GM18868 (cell line): ENCODE measurements around the gene ADARB1.

Experiments used
- ATAC-seq: cut with Tn5 transposase; IDR thresholded peaks from one replicate; pipeline ENCODE4 v1.9.1; 2021; ENCODE audit warnings: mild to moderate bottlenecking, moderate library complexity; ENCODE audit not compliant: unreplicated experiment

The ADARB1 gene

DNA sequence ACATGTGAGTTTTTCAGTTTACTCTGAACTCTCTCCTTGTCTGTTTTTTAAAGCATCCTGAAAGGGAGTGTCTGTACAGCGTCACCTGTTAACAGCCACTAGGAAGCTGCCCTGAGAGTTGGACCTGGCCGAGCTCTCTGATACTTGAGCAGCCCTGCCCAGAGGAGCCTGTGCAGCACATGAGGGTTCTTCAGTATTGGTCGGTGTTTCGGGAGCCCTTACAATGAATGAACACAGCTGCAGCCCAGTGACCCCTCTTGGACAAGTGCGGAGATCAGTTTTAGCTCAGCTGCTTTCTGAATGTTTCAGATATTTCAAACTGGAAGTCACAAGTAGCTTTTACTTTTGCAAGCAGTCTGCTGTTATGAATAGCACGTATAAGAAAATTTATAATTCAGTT is 39.2 kb downstream of the ADARB1 start:
- no peak for ATAC-seq

DNA sequence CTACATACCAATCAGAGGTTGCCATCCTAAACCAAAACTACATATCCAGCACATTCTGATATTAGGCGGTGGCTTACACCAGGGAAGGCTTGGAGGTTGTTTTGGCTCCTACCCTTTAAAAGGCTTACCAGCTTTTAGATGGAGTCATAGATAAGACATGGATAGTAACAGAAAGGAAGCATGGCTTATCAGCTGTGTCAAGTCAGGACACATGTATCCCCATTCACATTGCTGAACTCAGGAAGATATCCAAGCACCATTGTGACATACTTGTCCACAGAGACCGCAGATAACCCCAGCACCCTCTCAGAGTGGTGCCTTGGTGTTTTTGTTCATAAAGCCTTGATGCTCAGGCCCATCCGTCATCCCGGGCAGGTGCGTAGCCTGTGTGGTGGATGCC is 39.7 kb downstream of the ADARB1 start:
- ATAC-seq: no peak

DNA sequence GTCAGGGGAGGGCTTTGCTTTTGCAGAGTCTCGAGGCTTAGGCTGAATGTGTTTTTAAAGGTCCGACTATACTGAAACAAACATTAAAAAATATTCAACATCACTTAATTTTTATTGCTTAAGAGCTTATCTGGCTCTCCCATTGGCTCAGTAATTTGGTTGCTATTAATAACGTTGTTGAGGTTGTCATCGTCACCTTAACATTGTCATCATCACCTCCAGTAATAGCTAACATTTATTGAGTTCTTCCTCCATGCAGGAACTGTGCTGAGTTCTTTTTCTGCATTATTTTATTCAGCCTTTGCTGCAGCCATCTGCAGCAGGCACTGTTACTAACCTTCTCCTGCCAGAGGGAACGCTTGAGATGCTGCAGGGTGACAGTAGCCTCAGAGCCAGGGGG is 40.1 kb downstream of the ADARB1 start:
- no peak for ATAC-seq

DNA sequence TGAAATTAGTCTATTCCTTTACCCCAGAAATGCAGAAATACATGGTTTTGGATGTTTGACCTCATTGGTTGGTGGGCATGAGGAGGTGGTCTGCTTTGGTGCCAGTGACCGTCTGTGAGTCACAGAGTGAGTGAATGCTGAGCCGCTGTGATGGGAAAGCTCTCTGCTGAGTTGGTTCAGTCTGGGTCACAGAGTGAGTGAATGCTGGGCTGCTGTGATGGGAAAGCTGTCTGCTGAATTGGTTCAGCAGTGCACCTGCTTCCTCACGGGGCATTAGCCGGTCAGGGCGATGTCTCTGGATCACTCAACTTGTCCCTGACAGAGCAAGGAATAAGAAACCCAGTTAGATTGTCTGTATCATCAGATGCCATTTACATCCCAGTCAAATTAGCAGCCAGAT is 40.8 kb downstream of the ADARB1 start:
- no peak for ATAC-seq

DNA sequence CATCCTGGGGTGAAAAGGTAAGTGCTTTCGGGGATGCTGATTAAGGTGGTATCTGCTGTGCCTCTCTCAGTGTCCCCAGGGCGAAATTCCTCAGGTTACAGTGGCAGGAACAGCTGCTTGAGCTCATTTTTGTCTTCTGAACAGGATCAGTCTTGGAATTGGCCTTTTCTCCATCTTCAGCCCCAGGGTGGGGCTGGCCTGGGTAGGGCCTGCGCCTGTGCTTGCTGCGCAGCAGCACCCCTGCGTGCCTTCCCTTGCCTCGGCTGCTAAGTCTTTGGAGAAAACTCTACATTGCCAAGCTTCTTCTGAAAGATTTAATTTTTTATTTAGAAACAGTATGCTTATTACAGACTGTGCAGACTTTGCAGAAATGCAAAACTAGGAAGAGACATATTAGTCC is 41.7 kb downstream of the ADARB1 start:
- no peak for ATAC-seq

DNA sequence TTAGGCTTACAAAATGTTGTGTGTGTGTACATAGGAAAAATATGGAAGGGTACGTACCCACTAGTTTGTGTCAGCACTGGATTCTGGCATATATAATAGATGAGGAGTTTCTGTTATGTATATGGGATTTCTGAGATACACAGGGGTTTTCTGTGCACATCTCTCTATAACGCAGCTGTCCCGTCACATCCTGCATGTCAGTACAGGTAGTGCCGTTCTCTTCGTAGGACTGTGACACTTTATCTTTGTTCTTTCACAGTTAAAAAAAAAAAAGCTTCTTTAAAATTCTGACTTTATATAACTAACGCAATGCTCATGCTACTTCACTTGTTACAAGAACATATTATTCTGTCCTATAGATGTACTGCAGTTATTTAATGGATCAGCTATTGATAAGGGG is 42.9 kb downstream of the ADARB1 start:
- ATAC-seq: no peak

DNA sequence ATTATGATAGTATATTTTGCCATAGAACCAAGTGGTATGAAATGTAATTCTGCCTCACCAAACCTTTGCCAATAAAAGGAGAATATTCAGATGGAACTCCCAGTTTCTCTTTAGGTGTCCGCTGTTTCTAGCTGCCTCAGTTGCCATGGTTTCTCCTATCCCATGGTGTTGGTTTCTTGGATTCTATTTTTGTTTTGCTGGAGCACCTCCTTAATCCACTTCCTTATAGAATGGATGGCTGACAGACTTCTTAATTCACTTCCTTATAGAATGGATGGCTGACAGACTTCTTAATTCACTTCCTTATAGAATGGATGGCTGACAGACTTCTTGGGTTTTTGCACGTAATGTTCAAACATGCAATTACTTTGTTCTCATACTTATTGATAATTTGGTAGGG is 43.7 kb downstream of the ADARB1 start:
- ATAC-seq: no peak

DNA sequence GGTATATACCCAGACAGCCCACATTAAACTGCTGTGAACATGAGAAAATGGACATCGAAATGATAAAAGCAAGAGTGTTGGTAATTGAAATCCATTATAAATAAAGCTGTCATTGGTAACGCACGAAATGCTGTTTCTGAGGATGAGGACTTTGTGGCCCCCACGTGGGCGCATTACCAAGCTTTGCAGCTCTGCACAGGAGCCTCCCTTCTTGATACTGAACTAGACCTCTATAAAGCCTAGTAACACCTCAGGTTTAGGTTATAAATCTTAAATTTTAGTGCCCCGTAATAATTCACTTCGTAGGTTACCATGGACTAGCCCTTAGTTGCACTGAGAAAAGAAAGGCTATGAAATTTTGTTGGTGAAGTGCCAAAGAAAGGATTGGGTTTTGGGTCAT is 45.4 kb downstream of the ADARB1 start:
- no peak for ATAC-seq

DNA sequence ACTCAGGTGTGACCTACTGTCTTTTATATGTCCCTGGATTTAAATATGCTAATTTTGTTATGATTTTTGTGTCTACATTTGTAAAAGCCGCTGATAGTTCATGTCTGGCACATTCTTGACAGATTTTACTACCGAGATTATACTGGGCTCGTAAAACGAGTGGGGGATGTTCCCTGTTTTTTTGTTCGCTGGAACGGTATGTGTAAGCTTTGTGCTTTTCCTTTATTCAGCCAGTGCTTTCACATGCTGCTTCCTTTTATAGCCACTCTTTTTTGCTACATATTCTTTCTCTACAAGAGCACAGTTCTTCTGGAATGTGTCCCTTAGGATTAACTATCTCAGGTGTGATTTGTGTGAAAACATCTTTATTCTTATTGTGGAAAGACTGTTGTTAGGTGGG is 46.6 kb downstream of the ADARB1 start:
- ATAC-seq: no peak

DNA sequence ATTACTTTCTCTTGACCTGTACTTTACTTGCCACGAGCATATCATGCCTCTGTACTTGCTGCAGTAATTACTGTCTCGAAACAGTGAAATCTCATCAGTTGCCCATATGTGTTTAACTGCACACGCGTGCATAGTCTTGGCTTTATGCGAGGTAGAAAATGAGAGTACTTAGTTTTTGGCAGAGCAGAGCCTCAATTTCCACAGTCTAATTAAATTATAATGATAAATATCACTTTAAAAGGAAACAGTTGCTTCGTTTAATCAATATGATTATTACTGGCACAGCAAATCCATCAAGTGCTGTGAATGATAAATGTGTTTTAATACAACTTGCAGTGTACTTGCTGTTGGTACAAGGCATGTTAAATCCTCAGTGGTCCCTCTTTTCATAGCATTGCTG is 47.6 kb downstream of the ADARB1 start:
- no peak for ATAC-seq

DNA sequence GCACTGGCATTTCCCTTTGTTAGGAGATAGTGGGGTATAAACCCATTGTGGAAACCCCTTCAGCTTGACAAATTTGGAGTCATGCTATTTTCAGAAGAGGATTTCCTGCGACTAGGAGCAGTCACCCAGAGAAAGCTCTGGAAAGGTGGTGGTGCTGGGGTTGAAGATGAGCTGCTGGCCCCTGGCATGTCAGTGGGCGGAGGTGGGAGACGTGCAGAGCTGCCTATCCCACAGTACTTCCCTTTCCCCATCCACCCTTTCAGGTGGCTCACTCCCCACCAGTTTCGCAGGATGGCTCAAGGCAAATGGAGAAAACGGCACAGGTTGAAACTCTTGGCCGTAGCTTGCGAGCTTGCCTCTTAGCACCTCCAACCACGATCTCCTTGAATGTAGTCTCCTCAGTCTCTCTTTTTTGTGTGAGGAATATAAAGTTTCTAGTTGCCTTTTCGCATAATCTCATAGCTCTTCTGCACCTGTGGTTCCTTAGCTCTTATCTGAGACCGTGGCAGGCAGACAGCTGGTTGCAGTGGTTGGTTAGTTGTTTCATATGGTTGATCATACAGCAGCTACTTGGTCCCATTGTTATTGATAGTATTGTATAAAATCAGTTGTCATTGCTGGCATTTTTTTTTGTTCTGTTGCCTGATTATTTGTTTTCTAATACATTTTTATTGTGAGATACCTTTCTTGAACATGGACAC is 48.2 kb downstream of the ADARB1 start:
- no peak for ATAC-seq

DNA sequence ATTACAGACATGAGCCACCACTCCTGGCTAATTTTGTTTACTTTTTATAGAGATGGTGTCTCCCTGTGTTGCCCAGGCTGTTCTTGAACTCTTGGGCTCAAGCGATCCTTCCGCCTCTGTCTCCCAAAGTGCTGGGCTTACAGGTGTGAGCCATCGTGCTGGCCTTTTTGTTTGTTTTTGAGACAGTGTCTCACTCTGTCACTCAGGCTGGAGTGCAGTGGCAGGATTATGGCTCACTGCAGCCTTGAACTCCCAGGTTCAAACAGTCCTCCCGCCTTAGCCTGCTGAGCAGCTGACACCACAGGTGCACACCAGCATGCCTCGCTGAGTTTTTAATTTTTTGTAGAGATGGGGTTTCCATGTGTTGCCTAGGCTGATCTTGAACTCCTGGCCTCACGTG is 49.1 kb downstream of the ADARB1 start:
- no peak for ATAC-seq

DNA sequence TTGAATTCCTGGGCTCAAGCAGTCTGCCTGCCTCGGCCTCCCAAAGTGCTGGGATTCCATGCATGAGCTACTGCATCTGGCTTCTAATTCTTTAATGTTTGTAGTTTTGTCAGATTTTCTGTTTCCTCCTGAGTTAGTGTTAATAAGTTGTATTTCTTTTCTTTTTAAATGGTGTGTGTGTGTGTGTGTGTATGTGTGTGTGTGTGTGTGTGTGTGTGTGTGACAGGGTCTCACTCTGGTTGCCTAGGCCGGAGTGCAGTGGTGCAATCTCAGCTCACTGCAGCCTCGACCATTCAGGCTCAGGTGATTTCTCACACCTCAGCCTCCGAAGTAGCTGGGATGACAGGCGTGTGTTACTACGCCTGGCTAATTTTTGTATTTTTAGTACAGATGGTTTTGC is 50.2 kb downstream of the ADARB1 start:
- ATAC-seq: no peak

DNA sequence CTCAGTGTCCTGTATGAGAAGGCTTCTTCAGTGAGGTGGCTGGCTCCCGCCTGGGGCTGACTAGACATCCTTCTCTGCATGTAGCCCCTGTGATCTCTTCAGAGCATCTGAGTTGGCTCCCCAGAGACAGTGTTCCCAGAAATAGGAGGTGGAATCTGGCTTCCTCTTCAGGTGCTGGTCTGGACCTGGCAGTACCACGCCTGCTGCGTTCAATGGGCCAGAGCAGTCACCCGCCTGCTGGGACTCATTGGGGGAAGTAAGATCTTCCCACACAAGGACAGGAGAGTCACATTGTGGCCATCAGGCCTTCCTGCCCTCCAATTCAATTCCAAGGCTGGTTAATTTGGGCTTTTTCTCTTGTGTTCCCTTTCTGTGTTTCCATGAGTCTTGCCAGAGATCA is 51.0 kb downstream of the ADARB1 start:
- no peak for ATAC-seq

DNA sequence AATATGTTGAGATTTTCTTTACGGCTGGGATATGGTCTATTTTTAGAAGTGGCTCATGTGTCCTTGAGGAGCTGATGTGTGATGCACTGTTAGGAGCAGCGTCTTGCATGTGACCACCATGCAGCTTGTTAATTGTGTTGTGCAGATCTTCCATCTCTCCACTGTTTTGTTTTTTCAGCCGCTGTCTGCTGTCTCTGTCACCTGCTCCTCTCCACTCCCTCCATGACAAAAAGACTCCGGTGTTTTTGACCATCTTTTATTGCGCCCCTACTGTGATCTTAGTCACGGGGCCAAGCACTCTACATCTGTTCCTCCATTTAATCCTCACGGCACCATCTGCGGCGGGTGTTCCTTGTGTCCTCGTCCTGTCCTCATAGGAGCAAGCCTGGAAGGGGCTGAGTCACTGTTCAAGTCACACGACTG is 51.8 kb downstream of the ADARB1 start:
- ATAC-seq: no peak

DNA sequence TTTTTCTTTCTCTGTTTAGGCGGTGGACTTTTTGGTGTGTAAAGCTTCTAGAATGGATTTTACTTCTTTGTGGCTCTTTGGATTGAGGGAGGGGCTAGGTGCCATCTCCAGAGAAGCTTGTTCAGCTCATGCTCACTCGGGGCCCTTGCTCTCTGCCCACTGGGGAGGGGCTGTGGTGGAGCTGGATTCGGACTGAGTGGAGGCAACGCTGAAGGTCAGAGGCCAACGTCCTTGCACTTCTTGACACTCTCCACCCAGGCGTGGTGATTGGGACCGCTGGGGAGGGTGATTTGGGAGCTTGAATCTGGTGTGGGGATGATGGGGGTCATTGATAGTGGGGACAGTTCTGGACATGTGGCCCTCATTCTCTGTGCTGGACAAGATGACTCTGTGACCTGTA is 52.6 kb downstream of the ADARB1 start:
- ATAC-seq: no peak

DNA sequence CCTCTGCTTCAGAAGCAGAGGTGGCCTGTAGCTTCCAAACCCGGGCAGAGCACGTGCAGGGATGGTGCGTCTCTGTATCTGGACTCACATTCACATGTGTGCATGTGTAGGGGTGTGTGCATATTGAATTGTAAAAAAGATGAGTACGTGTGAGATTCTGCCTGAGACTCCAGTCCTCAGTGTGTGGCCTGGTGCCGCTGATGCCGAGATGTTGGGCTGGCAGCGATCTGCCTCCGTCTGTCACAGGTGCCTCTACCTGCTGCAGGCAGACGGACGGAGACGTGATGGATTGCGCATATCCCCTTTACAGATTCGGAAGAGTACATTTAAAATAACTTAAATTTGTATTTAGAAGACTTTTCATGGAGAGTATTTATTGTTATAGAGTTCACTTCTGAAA is 53.6 kb downstream of the ADARB1 start:
- no peak for ATAC-seq

DNA sequence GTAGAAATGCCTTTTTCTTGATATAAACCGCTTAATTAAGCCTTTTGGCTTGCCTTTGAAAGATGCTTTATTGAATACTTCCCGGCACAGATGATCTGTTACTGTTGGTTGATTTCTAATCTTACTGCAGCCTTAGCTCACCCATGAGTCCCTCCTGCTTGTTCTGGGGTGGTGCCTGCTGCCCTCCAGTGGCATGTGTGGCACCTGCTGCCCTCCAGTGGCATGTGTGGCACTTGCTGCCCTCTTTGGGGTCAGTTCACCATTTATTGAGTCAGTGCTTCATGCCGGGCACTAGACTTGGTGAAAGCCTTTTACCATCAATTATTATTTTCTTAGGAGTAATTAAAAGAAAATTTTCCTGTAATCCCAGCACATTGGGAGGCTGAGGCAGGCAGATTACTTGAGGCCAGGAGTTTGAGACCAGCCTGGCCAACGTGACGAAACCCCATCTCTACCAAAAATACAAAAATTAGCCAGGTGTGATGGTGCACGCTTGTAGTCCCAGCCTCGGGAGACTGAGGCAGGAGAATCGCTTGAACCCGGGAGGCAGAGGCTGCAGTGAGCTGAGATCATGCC is 54.3 kb downstream of the ADARB1 start:
- ATAC-seq: no peak

DNA sequence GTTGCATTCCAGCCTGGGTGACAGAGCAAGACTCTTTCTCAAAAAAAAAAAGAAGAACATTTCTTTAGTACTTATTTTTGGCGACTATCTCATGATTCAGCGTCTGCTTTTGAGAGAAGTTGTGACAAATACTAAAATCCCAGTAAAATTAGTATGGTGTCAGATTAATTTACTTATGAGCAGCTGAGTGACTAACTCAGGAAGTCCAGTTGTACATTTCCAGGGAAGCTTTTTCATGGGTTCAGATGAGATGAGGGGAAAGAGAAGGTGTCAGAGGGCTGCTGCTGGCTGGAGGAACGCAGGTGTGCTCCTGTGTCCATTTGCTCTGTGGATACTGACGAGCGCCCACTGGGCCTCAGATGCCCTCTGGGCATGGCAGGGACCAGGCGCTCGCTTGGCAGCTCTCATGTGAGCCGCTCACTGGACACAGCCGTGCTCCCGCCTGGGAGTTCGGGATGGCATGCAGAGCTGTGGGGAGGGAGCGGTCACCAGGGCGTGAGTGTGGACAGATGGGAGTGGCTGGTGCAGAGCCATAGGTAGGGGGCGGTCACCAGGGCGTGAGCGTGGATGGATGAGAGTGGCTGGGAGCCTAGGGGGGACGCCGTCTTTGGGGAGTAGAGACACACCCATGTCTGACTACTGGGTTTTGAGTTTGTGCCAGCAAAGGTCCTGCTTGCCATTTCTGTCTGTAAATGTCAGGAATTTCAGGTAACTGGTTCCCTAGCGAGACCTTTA is 55.0 kb downstream of the ADARB1 start:
- no peak for ATAC-seq

DNA sequence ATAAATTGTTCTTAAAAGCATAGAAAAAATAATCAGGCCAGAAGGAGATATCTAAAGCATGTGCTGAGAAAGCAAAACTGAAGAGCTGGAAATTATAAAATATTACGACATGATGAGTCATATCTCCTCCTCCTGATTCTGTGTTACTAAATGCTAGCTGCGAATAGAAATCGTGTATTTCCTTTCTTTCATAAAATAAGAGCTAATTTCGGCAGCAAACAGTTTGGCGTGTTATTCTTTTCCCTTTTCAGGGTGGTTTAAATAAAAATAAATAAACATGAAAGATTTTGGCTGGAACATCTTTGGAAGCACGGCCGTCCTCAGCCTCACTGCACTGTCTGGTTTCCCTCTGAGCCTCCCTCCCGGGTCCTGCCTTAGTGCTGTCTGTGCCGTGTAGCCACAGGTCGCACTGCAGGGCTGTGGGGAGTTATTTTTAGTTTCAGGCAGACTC is 56.0 kb downstream of the ADARB1 start:
- no peak for ATAC-seq

DNA sequence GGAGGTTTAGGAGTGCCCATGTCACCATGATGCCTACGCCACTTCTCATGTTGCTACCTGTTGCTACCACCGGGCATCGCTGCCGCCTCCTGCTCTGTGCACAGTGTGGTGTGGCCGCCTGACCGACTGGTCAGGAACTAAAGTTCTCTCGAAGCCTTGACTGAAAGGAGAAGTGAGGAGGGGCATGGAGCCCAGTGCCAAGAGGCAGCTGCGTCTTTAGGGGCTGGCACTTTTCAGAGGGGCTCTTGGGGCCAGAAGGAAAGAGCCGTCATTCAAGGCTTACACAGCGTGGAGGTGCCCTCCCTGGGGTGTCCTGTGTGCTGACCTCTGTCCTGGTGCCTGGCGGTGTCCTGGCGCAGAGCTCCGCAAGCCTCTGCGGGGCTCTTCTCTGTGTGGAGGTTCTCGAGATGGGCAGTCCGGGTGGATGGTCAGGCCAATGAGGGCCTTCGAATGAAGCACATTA is 57.2 kb downstream of the ADARB1 start:
- ATAC-seq: no peak
